Neutrophil (primary cell): Measurements from ENCODE around the gene GARIN5A.

Experiments used
- H3K27ac ChIP-seq: fragments of 200-600 bp; sonication (generic); 2 replicates; pipeline ENCODE4 v1.5.1; 2016; ENCODE audit warnings: mild to moderate bottlenecking, moderate library complexity
- H3K27me3 ChIP-seq: fragments of 200-600 bp; sonication (generic); 2 replicates; pipeline ENCODE4 v1.6.0; 2016; ENCODE audit warnings: mild to moderate bottlenecking
- H3K36me3 ChIP-seq: fragments of 200-600 bp; sonication (generic); 2 replicates; pipeline ENCODE4 v1.5.1; 2017
- H3K4me1 ChIP-seq, 2 experiments: fragments of 200-600 bp in 1 of 2; sonication (generic) in 1 of 2; 1 replicate in 1 of 2; 2 replicates in 1 of 2; pipeline versions ENCODE4 v1.5.1 to v1.6.1; 2013 to 2016; ENCODE audit warnings: low read depth in 1 of 2, low read length in 1 of 2, mild to moderate bottlenecking in 1 of 2, moderate library complexity in 1 of 2; ENCODE audit not compliant: control insufficient read depth in 1 of 2, insufficient read depth in 1 of 2
- H3K4me3 ChIP-seq, 2 experiments: fragments of 200-600 bp in 1 of 2; sonication (generic) in 1 of 2; 1 replicate in 1 of 2; 2 replicates in 1 of 2; pipeline ENCODE4 v1.5.1; 2013 to 2016; ENCODE audit warnings: low read depth in 1 of 2, low read length in 1 of 2, mild to moderate bottlenecking in 1 of 2, moderate library complexity in 1 of 2
- H3K9me3 ChIP-seq: fragments of 200-600 bp; sonication (generic); 2 replicates; pipeline ENCODE4 v1.5.1; 2016
- CTCF ChIP-seq: fragments of 200-600 bp; sonication (generic); IDR thresholded peaks from 2 replicates; pipeline ENCODE4 v1.5.1; 2016; ENCODE audit warnings: antibody characterized with exemption

The GARIN5A gene

GRCh38 chr19:50517704-50518075 lies 41.0 kb upstream of the GARIN5A start:
- TF ChIP-seq CTCF = no peak
- H3K27me3 ChIP-seq = peaks cover 46% of the 10 kb centered on the region
- no peaks in the 10 kb centered on the region for H3K9me3 ChIP-seq
- no peaks in the 10 kb centered on the region for H3K4me1 ChIP-seq
- H3K4me3 ChIP-seq = no peak overlapping the region
- no peaks in the 10 kb centered on the region for H3K36me3 ChIP-seq
- no peak overlapping the region for H3K27ac ChIP-seq

GRCh38 chr19:50516964-50517703 lies 40.5 kb upstream of the GARIN5A start:
- H3K27ac ChIP-seq = no peak overlapping the region
- no peak for TF ChIP-seq CTCF
- H3K4me1 ChIP-seq = no peaks in the 10 kb centered on the region
- H3K27me3 ChIP-seq = peaks cover 46% of the 10 kb centered on the region
- no peaks in the 10 kb centered on the region for H3K9me3 ChIP-seq
- no peak overlapping the region for H3K4me3 ChIP-seq
- no peaks in the 10 kb centered on the region for H3K36me3 ChIP-seq

GRCh38 chr19:50516456-50516855 lies 39.8 kb upstream of the GARIN5A start:
- H3K9me3 ChIP-seq = no peaks in the 10 kb centered on the region
- no peaks in the 10 kb centered on the region for H3K4me1 ChIP-seq
- TF ChIP-seq CTCF = no peak
- no peak overlapping the region for H3K27ac ChIP-seq
- H3K36me3 ChIP-seq = no peaks in the 10 kb centered on the region
- H3K27me3 ChIP-seq = peaks cover 46% of the 10 kb centered on the region
- no peak overlapping the region for H3K4me3 ChIP-seq

- Histone ChIP-seq H3K4me3 (no peak overlapping the region), H3K9me3 (no peaks in the 10 kb centered on the region), H3K36me3 (no peaks in the 10 kb centered on the region), H3K4me1 (peaks cover 6 to 9% of the 10 kb centered on the region in 2 experiments), H3K27ac (no peak overlapping the region), H3K27me3 (peaks cover 46% of the 10 kb centered on the region)
- no peak for TF ChIP-seq CTCF
Measured at GRCh38 chr19:50515168-50515561, 38.5 kb upstream of the GARIN5A start.

- H3K4me1 ChIP-seq = peaks cover 6 to 9% of the 10 kb centered on the region in 2 experiments
- no peaks in the 10 kb centered on the region for H3K36me3 ChIP-seq
- no peak overlapping the region for H3K27ac ChIP-seq
- no peaks in the 10 kb centered on the region for H3K9me3 ChIP-seq
- no peak overlapping the region for H3K4me3 ChIP-seq
- no peak for TF ChIP-seq CTCF
- H3K27me3 ChIP-seq = peaks cover 46% of the 10 kb centered on the region
Measured at GRCh38 chr19:50514346-50515167, 37.9 kb upstream of the GARIN5A start.
